T-helper 17 cell (primary cell): ENCODE measurements around the gene GRIK3. TPM values are rescaled to one million over a fixed set of nuclear protein-coding genes. Genes with fewer than 3 reads are reported as not detected.

Source experiments
- ATAC-seq: fragments of 150-1000 bp; cut with Tn5 transposase; 2 replicates; pipeline ENCODE4 v1.10.0; 2021; ENCODE audit warnings: mild to moderate bottlenecking, moderate library complexity
- DNase-seq, 3 donors: peaks; one replicate each; pipeline versions ENCODE4 v3.0.0 to v3.0.0-alpha.2; 2020 to 2021
- H3K9me3 ChIP-seq: one replicate; pipeline ENCODE4 v1.7.0; 2013; ENCODE audit warnings: low read length, mild to moderate bottlenecking; ENCODE audit not compliant: control insufficient read depth, poor library complexity, severe bottlenecking
- H3K27ac Mint-ChIP-seq: one replicate; pipeline ENCODE4 v1.8.0; 2022; ENCODE audit warnings: mild to moderate bottlenecking, moderate library complexity, mixed read lengths
- H3K27me3 Mint-ChIP-seq: one replicate; pipeline ENCODE4 v1.8.0; 2022; ENCODE audit warnings: mixed read lengths
- H3K36me3 Mint-ChIP-seq: one replicate; pipeline ENCODE4 v1.8.0; 2022; ENCODE audit warnings: low read depth, mixed read lengths
- H3K4me1 Mint-ChIP-seq: one replicate; pipeline ENCODE4 v1.8.0; 2022; ENCODE audit warnings: mild to moderate bottlenecking, mixed read lengths
- H3K4me3 Mint-ChIP-seq: one replicate; pipeline ENCODE4 v1.8.0; 2022; ENCODE audit warnings: mild to moderate bottlenecking, moderate library complexity, mixed read lengths
- total RNA-seq, 4 donors: library from RNA in 2 of 4; stranded (reverse) in 2 of 4; gene quantifications; one replicate each; pipeline ENCODE4 v1.2.3 and lab custom pipeline; 2022 to 2026

GRIK3 gene
- total RNA-seq, 2 donors from 2014 or later = not detected

DNA sequence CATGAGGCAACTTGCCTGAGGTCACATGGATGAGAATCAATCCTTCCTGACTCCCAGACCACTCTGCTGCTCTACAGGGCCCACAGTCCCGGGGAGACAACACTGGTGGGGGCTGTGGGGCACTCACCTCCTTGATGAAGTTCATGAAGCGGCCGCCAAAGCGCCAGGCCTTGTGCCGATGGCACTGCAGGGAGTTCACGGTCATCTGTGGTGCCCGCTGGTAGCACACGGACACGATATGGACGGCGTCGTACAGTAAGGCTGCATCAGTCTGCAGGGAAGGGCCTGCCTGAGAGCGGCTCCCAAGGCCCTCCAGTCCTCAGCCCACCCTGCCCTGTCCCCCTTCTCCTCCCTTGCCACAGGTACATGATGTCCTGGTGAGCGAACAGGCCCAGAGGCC lies 175.3 kb downstream of the GRIK3 start:
- Mint-ChIP-seq H3K27ac (no peak overlapping the region), H3K27me3 (peaks cover 74% of the 10 kb centered on the region), H3K4me1 (no peaks in the 10 kb centered on the region), H3K4me3 (no peak overlapping the region), H3K36me3 (no peaks in the 10 kb centered on the region)
- H3K9me3 ChIP-seq = no peaks in the 10 kb centered on the region
- ATAC-seq = no peak
- DNase-seq = no peak

DNA sequence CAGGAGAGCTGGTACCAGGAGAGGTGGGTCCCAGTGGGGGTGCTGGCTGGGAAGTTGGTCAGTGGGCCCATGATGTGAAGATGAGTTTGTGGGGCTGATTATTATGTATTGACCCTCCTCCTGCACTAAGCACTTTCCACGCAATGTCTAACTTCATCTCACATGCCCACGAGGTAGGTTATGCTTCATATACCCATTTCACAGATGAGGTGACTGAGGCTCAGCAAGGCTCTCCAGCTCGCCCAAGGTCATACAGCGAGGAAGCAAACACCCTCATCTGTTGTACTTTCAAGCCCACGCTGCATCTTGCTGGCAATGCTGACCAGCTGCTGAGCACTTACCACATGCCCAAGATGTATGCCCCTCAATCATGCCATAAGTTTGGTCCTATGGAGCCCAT lies 175.8 kb downstream of the GRIK3 start:
- H3K9me3 ChIP-seq = no peaks in the 10 kb centered on the region
- Mint-ChIP-seq H3K27me3 (peaks cover 75% of the 10 kb centered on the region), H3K4me1 (no peaks in the 10 kb centered on the region), H3K4me3 (no peak overlapping the region), H3K36me3 (no peaks in the 10 kb centered on the region), H3K27ac (no peak overlapping the region)
- ATAC-seq (no peak), DNase-seq (no peak)

DNA sequence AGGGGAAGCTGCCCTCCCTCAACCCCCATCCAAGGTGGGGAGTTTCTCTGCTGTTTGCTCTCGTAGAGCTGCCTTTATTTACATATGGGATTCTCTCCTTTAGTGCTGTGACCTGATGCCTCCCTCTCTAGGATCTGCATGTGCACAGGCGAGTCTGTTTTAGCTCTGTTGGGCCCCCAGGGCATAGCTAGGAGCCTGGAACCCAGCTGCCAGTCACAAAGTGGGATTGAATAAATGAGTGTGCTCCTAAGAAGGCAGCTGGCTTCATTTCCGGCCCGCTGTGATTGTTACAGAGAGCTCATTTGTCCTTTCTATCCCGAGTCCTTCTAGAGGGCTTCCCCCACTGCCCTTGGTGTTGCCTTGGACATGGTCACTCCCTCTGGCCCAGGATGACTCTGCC lies 176.6 kb downstream of the GRIK3 start:
- no peaks in the 10 kb centered on the region for H3K9me3 ChIP-seq
- Mint-ChIP-seq H3K4me1 (no peaks in the 10 kb centered on the region), H3K36me3 (no peaks in the 10 kb centered on the region), H3K4me3 (no peak overlapping the region), H3K27ac (no peak overlapping the region), H3K27me3 (peaks cover 70% of the 10 kb centered on the region)
- no peak for DNase-seq
- no peak for ATAC-seq

DNA sequence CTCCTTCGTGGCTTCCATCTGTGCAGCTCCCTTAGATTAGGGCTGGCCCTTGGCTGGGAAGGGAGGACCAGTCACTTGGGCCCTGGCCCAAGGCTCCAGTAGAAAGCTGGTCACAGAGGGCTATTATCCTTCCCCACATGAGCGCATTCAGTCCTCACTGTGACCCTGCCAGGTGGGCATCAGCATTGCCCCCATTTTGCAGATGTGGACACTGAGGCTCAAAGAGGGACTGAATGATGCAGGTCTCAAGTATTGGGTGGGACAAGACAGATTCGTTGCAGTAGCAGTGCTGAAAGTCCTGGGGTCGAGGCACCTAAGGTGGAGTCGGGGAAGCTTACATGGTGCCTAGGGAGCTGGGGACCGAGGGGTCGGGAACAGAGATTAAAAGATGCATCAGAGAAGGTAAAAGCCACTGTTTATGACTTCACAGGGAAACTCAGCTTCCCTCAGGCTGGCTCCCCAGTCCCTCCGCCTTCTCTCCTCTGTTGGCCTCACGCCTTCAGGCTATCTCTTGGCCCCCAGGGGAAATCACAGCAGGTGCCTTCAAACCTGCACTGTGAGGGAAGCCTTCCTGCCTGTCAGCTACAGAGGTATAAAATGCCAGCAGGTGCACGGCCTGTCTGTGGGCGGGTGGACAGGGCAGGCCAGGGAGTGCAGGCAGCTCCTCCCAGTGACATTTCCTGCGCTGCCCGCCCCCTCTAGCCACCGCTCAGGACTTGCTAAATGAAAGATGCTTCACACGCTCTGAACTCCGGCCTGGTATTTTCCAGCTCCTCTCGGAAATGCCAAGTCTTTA lies 178.4 kb downstream of the GRIK3 start:
- DNase-seq (no peak), ATAC-seq (no peak)
- no peak overlapping the region for H3K27ac Mint-ChIP-seq
- H3K9me3 ChIP-seq = no peaks in the 10 kb centered on the region
- peaks cover 2% of the 10 kb centered on the region for H3K4me1 Mint-ChIP-seq
- no peak overlapping the region for H3K4me3 Mint-ChIP-seq
- no peaks in the 10 kb centered on the region for H3K36me3 Mint-ChIP-seq
- H3K27me3 Mint-ChIP-seq = peaks cover 73% of the 10 kb centered on the region

DNA sequence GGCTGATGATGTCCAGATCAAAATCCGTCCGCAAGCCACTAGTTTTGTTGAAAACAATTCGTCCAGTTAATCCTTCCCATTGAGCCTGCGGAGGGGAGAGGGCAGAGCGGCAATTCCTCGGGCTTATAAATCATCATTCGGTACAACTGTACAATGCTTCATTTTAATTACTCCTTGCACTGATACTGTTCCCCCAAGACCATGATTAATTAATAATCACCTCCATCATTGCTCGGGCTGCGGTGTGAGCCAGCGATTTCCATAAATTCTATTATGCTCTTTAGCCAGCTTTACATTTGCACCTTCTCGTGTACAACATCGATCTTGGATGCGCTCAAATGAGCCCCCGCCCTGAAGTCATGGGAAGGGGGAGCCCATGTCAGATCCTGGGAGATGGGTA lies 180.7 kb downstream of the GRIK3 start:
- H3K9me3 ChIP-seq = no peaks in the 10 kb centered on the region
- ATAC-seq (no peak), DNase-seq (no peak)
- Mint-ChIP-seq H3K4me3 (no peak overlapping the region), H3K36me3 (no peaks in the 10 kb centered on the region), H3K27me3 (peaks cover 74% of the 10 kb centered on the region), H3K27ac (no peak overlapping the region), H3K4me1 (peaks cover 2% of the 10 kb centered on the region)

DNA sequence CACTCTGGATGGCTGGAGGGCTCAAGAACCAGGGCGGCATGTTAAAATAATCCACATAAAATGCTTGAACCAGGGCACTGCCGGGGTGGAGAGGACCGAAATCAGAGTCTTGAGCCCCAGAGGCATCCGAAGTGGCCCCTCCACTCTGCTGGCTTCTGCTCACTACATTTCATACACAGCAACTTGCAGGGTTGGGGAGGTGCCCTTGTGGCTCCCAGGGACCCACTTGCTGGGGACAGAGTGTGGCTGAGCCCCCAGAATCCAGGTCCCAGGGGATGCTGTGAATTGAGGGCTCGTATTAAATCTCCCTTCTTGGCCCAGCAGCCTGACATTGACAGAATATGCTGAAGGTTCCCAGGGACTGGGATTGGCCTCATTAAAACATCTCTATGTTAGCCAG lies 181.7 kb downstream of the GRIK3 start:
- H3K27me3 Mint-ChIP-seq = peaks cover 67% of the 10 kb centered on the region

DNA sequence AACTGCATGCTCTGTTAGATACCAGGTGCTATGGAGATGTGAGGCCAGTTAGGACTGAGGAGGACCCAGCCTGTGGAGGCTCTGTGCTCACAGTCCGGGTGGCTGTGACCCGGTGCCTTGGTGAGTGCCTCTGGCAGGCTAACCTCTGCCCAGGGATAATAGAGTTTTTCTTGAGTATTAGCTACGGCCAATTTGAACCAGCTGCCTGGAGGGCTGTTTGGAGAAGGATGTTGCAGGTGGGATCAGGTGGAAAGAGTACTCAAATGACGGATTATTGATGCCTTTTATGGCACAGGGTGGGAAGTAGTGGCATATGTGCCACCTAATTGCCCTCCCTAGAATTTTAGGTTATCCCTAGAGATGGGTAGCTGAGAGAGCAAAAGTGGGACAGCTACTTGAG lies 182.7 kb downstream of the GRIK3 start:
- Mint-ChIP-seq H3K27ac (no peak overlapping the region), H3K36me3 (no peaks in the 10 kb centered on the region), H3K4me1 (peaks cover 2% of the 10 kb centered on the region), H3K27me3 (peaks cover 66% of the 10 kb centered on the region), H3K4me3 (no peak overlapping the region)
- ATAC-seq (no peak), DNase-seq (no peak)
- H3K9me3 ChIP-seq = no peaks in the 10 kb centered on the region

More for the DNA sequence above, 181.7 kb downstream of the GRIK3 start:
- ATAC-seq = no peak
- no peaks in the 10 kb centered on the region for H3K9me3 ChIP-seq
- DNase-seq = no peak
- Mint-ChIP-seq H3K27ac (no peak overlapping the region), H3K4me3 (no peak overlapping the region), H3K36me3 (no peaks in the 10 kb centered on the region), H3K4me1 (peaks cover 2% of the 10 kb centered on the region)

DNA sequence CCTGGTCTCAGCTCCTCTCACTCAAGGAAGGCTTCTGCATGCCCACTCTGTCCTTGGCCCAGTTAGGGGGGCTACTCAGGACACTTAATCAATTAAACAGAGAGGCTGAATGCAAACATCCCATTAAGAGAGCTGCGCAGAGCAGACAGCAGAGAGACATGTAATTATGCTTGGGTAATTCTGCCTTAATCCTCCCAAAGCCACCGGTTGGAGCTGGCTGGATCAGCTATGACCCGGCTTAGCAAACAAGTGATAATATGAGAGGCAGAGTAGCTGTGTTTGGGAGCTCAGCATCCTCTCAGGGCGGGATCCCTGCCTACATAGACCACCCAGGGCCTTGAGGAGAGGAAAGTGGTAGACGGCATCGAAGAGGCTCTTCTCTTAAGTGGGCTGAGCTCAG lies 183.2 kb downstream of the GRIK3 start:
- no peak for ATAC-seq
- peaks cover 61% of the 10 kb centered on the region for H3K27me3 Mint-ChIP-seq
- H3K4me3 Mint-ChIP-seq = no peak overlapping the region
- H3K36me3 Mint-ChIP-seq = no peaks in the 10 kb centered on the region
- H3K9me3 ChIP-seq = no peaks in the 10 kb centered on the region
- DNase-seq = no peak
- H3K27ac Mint-ChIP-seq = no peak overlapping the region
- H3K4me1 Mint-ChIP-seq = peaks cover 2% of the 10 kb centered on the region

DNA sequence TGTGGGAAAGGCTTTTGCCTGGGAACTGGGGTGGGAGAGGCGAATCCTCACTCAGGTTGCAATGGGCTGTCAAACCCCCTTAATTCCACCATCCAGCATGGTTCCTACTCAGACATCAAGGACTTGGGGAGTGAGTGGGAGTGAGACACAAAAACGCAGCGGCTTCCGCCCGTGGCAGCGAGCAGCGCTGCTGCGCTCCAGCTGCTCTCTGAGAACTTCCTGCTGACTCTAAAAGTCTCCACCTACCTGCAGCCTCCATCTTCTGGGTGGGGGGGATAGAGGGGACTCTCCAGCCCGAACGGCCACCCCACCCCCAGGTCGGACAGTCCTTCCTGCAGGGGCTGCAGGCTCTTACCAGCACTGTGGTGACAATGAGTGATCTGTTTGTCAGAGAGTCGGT lies 184.4 kb downstream of the GRIK3 start:
- H3K36me3 Mint-ChIP-seq = no peaks in the 10 kb centered on the region
- DNase-seq = no peak
- ATAC-seq = no peak
- H3K27me3 Mint-ChIP-seq = peaks cover 63% of the 10 kb centered on the region
- no peak overlapping the region for H3K27ac Mint-ChIP-seq
- H3K4me3 Mint-ChIP-seq = no peak overlapping the region
- peaks cover 2% of the 10 kb centered on the region for H3K4me1 Mint-ChIP-seq
- H3K9me3 ChIP-seq = no peaks in the 10 kb centered on the region

DNA sequence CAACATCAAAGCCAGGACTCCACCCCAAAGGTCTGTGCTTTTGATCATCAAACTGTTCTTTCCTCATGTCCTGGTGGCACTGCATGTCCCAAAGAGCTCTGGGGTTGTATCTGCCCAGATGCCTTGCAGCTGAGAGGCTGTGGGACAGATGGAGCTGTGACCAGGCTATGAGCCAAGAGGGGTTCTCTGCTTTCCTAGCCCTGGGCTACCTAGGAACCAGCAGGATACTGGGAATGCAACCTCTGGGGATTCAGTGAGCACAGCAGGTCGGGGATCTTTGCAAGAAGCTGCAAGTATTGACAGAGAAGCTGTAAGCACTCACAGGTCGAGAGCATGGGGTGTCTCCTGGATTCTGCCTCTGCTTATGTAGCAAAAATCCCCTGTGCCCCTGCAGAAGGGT lies 186.6 kb downstream of the GRIK3 start:
- no peaks in the 10 kb centered on the region for H3K36me3 Mint-ChIP-seq
- peaks cover 2% of the 10 kb centered on the region for H3K4me1 Mint-ChIP-seq
- H3K4me3 Mint-ChIP-seq = no peak overlapping the region
- DNase-seq (no peak), ATAC-seq (no peak)
- no peak overlapping the region for H3K27ac Mint-ChIP-seq
- H3K9me3 ChIP-seq = no peaks in the 10 kb centered on the region
- H3K27me3 Mint-ChIP-seq = peaks cover 49% of the 10 kb centered on the region

DNA sequence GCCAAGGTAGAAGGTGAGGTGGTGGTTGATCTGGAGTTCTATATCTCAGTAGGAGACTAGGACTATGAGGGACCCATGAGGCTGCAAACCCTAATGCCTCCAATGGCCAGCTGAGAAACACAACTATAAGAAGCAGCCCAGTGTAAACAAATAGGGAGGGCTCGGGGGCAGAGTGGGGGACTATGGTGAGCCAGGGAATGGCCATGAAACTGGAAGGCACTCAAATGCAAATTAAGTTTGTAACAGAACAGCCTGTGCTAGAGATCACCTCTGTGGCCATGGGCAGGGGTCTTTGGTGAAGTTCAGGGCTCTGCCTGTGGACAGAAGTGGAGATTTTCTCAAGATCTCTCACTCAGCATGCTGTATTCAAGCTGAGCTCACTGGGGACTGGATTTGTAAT lies 187.1 kb downstream of the GRIK3 start:
- H3K27ac Mint-ChIP-seq = no peak overlapping the region
- no peak overlapping the region for H3K4me3 Mint-ChIP-seq
- no peaks in the 10 kb centered on the region for H3K36me3 Mint-ChIP-seq
- peaks cover 52% of the 10 kb centered on the region for H3K27me3 Mint-ChIP-seq
- no peaks in the 10 kb centered on the region for H3K9me3 ChIP-seq
- ATAC-seq (no peak), DNase-seq (no peak)
- H3K4me1 Mint-ChIP-seq = peaks cover 2% of the 10 kb centered on the region

DNA sequence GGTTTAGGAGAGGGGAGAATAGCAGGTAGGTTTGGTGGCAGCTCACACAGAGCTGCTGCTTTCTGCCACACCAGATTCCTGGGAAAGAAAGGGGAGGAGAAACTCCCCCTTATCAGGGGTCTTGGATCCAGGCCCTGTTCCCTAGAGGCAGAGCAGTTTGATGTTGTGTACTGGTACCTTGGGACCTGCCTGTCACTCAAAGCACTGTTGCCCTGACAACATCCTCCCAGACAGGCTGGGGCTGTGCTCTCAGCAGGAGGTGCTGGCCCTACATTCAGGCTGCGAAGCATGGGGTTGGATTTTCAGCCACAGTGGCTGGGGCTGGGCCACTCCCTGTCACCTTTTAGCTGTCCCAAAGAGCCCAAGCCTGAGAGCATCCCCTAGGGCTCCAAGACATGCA lies 188.0 kb downstream of the GRIK3 start:
- peaks cover 48% of the 10 kb centered on the region for H3K27me3 Mint-ChIP-seq
- no peaks in the 10 kb centered on the region for H3K4me1 Mint-ChIP-seq
- ATAC-seq = no peak
- DNase-seq = no peak
- no peaks in the 10 kb centered on the region for H3K36me3 Mint-ChIP-seq
- H3K9me3 ChIP-seq = no peaks in the 10 kb centered on the region
- H3K4me3 Mint-ChIP-seq = no peak overlapping the region
- no peak overlapping the region for H3K27ac Mint-ChIP-seq

DNA sequence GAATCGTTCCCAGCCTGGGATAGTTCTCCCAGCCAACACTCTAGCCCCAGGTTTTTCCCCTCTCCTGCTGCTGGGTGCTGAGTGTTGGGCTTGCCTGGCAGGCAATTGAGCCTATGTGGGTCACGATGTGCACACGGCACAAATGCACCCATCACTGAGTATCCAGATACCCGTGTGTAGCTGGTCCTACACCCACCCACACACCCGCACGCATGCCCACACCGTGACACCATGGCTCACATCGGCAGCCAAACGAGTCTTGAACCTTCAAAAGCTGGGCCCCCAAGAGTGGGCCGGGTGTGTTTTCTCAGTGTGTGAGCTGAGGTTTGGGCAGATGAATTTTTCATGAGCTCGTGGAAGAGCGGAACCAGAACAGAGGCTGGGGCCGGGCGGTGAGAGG lies 188.5 kb downstream of the GRIK3 start:
- no peak overlapping the region for H3K27ac Mint-ChIP-seq
- H3K4me3 Mint-ChIP-seq = no peak overlapping the region
- no peak for DNase-seq
- H3K27me3 Mint-ChIP-seq = peaks cover 47% of the 10 kb centered on the region
- H3K4me1 Mint-ChIP-seq = no peaks in the 10 kb centered on the region
- no peak for ATAC-seq
- H3K9me3 ChIP-seq = no peaks in the 10 kb centered on the region
- no peaks in the 10 kb centered on the region for H3K36me3 Mint-ChIP-seq

DNA sequence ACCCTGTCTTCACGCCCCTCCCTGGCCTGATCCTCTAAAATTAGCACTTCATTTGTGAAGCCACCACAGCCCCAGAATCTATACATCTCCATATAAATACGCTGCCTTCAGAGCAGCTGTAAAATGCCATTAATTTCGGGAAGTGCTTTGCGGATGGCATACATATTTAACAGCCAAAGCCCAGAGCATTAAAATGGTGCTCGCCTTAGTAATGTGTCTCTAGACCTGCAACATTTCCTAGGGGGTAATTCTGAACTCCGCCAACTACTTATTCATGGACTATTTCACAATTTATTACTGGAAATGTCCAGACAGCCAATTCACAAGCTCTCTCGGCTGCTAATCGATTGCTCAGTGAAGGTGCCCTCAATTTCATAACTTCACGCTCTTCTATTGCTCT lies 189.4 kb downstream of the GRIK3 start:
- ATAC-seq = no peak
- Mint-ChIP-seq H3K36me3 (no peaks in the 10 kb centered on the region), H3K27me3 (peaks cover 42% of the 10 kb centered on the region), H3K4me1 (no peaks in the 10 kb centered on the region), H3K27ac (no peak overlapping the region), H3K4me3 (no peak overlapping the region)
- no peak for DNase-seq
- H3K9me3 ChIP-seq = no peaks in the 10 kb centered on the region
